ENCODE measurements around the gene FAM47E.

The FAM47E gene, protein sequence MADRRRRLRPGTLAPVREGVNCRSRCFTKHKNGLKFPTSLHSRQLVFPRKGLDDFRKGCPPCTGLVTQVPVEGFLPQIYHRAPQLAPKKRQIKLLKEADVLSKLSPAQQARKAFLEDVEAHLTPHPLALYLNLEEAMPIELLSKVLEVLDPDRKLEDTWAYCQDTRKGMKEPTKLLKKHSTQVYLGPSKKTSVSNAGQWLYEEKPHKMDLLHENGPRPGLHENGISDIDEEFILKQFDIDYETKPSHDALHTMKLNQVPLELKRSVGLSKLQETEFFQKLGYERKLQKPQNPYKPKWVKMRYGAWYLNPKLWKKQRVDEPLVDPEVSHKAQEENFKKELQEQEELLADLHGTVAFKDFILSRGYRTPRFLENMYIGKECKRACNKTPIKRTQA

DNA sequence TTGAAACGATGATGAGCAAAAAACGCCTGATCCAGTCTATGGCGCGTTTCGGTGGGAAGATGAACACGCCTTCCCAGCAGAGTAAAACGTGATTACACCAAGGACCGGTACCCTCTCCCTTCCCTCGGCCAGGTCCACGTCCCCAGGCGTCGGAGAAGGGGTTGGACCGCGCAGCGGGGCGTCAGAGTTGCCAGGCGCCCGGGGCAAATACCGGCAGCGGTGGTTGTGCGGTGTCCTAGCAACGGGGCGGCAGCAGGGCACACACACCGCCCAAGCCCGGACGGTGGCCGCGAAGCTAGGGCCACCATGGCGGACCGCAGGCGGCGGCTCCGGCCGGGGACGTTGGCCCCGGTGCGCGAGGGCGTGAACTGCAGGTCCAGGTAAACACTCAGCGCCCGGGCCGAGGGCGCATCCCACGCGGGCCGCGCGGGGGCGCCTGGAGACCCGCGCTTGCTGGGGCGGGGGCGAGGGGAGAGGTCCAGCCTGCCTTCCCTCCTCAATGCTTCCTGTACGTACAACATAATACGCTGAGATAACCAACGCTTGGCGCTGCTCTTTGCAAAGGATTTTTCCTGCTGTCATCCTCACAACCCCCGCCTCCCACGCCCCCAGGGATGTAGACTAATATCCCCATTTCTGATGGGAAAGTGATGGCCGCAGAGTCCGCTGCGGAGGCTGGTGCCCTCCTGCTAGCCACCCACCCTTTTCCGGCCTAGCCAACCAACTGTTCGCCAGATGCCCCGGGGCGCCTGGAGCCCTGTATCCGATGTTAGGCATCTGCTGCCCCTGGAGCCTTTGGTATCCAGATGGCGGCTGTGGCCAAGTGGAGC lies at the start of gene FAM47E:
FAM47E (plus strand) TSS at position 281 of the 830 bp plus-strand sequence; CDS start at position 307, 26 bp downstream.
- peak; percentile 6 for DNase-seq

DNA sequence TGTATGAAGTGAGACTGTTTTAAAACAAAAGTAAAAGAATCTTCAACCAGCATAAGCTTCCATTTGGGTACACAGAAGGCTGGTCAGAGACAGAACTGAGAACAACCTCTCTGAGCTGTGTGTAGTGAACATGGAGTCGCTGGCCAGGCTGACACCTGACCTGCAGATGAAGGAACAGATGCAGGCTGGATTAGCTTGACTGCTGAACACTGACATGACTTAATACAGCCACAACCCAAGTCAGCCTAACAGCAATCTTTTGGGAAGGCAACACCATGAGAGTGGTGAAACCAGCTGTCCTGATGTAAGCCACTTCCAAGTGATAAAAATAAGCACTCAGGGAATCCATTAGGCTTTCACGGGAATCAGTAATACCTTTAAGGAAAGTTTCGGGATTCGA lies 48.0 kb upstream of the FAM47E start:
- DNase-seq = no peak

DNA sequence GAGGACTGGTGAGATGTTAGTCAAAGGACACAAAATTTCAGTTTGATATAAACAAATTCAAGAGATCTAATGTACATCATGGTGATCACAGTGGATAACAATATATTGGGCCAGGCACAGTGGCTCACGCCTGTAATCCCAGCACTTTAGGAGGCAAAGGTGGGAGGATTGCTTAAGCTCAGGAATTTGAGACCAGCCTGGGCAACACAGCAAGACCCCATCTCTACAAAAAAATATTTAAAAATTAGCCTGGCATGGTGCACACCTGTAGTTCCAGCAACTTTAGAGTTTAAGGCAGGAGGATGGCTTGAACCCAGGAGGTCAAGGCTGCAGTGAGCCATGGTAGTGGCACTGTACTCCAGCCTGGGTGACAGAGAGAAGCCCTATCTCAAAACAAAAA lies 46.6 kb upstream of the FAM47E start:
- no peak for DNase-seq

DNA sequence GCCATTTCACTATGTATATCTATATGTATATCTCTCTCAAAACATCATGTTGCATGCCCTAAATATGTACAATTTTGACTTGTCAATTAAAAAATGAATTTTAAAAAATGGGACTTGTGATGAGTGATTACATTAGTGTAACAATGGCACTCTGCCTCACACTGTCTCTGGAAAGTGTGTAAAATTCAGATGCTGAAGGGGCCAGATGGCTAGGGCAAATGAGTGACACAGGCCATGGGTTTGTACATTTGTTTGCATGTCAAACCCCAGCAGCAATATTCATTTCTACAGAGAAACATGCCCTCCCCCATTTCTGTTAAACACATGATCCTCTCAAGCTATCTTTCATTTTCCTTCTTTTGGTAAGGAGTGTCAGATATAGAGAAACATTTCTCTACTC lies 46.0 kb upstream of the FAM47E start:
- no peak for DNase-seq

DNA sequence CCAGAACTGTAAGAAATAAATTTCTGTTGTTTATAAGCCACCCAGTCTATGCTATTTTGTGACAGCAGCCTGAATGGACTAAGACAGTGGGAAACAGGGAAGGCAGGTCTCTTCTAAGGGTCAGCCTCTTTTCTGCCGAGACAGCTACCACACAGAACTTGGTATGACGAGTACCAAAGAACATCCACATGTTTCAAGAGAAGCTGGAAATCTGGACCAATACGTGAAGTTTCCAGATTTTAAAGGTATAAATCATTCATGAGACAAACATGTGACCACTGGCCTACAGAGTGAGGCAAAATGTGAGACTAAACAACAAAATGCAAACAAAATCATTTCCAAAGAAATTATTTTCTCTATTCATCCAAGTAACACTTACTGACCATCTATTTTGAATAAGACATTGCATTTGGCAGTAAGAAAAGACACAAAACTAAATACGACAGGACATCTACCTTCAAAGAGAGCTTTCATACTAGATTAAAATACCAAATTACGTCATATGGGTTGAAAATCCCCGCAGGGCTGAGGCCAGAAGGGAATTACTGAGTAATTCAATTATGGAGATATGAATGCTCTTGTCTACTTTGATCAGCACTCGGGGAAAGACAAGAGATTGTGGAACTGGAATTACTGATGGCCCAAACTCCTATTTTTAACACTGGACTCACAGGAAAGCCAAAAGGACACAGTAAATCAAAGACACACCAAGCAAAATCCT lies 45.1 kb upstream of the FAM47E start:
- DNase-seq = no peak

DNA sequence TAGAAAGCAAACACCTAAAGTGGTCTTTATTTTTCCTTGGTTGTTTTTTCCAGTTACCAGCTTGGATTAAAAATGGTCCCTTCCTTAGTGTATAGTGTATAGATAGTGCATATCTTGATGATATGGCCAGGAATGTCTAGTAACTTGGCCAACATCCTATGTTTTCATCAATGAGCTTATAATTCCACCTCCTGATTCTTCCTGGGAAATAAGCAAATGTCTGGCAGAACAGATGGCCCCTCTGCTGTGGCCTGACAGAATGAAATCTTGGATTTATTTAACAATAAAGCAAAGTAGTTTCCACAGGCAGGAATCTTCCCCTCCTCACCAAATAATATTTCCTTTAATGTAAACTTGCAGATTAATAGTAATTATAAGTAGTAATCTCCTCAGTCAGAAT lies 44.0 kb upstream of the FAM47E start:
- no peak for DNase-seq

DNA sequence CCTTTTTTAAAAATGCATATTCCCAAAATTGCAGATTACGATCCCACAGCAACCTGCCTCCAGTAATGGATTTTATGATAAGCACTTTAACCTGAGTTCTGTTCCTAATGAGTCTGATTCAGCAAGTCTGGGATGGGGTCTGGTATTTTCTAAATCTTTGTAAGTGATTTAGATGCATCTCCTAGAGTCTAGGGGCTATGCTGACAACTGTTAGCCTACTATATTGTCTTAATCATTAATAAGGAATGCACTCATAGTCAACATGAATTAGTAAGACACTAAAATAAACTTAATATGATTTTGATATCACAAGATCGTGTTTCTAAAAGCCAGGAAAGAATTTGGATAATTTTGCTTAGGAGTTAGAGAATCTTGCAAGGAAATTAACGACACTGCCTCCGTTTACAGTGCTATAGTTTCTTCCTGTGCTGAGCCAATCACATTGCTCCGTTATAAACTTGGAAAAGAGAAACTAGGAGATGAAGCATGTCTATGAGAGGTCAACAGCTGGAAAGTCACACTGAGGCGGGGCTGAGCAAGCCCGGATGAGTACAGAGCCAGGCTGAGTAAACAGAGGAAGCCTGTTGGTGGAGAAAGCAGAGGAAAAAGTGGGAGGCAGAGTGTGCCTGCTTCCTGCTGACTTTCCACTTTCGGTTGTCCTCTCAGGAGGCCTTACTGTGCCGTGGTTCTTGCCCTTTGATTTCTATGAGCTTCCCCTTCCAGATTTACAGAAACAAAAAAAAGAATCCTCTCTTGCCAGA lies 43.3 kb upstream of the FAM47E start:
- DNase-seq = no peak

DNA sequence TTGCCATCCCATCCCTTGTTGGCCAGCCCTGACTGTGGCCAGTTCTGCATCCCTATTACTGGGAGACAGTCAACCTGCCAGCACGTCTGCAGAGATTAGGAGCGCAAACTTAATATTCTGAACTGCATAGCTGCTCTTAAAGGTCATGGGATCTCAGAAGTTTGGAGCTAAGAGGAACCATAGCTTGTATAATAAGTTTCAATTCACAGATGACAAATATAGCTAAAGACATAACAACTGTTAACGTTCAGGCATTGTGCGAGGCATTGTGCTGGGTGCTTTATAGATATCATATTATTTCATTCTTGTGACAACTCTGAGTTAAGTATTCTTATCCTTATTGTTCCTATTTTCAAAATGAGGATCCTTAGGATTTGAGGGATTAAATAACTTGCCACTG lies 41.6 kb upstream of the FAM47E start:
- DNase-seq = no peak

DNA sequence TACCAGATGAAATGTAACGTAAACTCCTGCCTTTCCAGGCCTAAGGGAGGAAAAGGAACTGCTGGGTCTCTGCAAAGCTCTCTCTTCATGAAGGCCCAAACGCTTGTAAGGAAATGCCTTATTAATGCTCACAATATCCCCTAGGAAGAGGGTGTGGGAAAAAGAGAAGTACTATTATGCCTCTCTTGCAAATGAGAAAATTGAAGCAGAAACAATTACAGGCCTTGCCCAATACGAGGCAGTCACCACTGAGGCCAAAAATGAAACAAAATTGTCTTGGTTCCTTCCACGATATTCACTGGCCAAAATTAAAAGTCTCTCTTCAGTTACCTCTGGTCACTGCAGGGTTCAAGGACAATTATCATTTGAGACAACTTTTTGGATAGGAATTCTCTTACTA lies 41.1 kb upstream of the FAM47E start:
- no peak for DNase-seq

DNA sequence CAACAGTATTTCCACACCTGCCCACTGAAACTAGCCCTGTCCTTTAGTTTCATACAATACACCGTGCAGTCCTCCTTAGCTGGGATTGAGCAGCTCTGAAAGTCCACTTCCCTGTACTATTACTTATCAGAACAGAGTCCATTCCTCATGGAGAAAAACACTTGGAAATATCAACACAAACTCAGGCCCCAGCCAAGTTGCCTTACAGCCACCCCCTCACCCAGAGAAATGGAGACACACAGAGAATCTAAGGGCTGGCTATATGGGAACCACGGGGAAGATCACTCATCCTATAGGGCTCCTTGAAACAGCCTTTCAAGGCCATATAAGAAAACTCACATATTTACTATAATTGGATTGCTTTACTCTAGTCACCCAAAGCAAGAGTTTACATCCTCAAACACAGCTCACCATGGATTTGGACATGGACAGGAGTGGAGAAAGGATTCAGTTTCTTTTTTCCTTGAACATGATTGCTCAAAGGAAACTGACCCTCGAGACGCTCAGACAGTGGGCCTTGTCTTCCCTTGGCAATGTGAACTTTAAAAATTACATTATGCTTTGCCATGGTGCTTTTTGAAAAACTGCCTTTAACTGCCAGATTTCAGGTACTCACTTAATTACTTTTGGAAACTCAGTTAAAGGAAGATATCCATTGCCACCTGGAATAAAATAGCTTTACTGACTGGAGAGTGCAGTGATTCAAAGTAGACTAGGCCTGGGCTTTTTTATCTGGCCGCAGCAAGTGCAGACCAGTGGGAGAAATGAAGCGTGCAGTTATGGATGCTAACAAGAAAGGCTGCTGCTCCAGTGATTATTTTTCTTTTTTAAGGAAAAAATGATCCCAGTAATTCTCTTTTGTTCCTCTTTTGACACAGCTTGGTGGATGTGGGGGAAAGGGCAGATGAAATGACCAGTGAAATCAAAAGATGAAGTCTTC lies 39.5 kb upstream of the FAM47E start:
- no peak for DNase-seq

DNA sequence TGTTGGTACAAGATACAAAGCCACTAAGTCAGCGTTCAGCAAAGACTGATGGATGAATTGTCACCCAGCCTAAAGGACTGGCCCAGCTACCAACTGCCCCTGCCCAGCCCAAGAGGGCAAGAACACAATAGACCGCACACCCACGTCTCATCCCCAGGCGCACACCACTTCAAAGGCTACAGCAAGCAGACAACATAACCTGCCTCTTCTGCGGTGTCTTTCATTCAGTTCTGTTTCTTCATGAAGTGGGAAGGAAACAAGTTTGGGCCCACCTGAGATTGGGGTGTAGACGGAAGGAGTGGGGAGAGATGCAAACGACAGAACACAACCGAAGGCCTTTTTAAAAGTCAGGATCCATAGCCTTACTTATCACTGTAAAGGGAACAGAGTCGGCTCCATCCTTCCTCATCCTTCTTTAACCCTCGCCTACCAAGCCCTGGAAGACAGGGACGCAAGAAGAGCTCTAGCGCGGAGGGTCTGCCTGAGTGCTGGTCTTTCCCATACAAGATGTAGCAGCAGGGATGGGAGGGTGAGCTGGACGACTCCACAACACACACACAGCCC lies 38.6 kb upstream of the FAM47E start:
- DNase-seq = peak; percentile 49

DNA sequence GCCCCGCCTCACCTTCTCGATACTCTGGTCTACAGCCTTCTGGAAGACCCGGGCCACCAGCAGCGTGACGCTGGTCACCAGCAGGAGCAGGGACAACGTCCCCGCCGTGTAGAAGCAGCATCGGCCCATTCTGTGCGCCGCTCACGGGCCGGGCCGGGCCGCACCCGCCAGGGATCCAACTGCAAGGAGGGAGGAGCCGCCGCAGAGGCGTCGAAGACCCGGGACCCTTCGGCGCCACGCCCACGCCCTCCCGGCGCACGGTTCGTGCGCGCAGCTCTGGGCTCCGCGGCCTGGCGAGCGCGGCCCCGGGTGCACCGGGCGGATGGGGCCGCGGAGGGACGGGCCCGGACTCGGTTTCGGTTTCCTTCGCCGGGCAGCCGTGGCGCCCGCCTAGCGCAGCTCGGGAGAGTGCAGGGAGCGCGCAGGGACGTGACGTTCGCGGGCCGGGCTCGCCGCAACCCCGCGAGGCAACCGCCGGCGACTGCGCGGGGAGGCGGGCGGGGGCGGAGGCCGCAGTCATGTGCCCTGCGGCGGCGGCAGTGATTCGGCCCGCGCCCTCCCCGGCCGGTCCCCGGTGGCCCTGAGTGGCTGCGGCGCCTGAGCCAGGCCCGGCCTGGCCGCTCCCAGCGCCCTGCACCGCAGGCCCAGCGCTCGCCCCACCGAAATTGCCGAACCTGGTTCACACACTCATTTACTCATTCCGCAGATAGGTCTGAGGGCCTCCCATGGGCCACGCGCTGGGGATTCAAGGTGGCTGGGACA lies 37.9 kb upstream of the FAM47E start, which contains the start of gene SCARB2:
SCARB2 (minus strand) TSS at position 410 of the 762 bp plus-strand sequence; CDS start at position 129, 281 bp downstream.
- peak; percentile 71 for DNase-seq

DNA sequence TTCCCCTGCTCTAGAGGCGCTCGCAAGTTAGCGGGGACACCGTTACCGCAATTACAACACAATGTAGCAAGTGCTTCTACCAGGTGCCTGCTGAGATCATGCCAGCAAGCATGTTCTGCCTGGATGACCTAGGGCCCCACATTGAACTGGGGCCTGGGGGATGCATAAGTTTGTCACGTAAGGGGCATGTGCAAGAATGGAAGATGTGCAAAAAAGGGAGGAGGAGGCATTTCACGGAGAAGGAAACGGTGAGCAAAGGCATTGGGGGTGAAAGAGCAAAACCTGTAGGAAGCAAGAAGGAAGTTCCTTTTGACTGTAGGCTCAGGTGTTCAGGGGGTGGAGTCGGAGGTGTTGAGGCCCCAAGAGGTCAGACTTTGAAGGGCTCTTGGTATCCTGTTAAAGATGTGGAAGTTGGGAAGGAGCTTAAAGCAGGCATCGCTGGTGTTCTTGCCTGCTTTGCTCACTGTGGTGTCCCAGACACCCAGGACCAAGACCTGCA lies 37.3 kb upstream of the FAM47E start:
- DNase-seq = no peak

DNA sequence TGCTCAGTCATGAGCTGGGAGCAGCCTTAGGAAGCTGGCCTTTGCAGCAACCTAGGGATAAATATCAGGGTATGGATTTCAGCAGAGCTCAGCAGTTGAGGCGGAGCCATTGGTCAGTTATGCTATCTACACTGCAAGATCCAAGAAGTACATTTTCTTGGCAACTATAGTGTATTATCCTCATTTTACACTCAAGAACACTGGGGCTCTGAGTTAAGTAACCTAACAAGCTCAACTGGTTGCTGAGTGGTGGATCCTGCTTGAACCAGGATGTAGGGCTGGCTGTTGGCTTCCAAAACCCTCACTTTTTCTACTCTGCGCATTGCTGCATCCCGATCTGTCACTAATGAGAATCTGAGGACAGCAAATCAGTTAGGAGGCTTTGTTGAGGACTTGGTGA lies 36.4 kb upstream of the FAM47E start:
- DNase-seq = no peak

DNA sequence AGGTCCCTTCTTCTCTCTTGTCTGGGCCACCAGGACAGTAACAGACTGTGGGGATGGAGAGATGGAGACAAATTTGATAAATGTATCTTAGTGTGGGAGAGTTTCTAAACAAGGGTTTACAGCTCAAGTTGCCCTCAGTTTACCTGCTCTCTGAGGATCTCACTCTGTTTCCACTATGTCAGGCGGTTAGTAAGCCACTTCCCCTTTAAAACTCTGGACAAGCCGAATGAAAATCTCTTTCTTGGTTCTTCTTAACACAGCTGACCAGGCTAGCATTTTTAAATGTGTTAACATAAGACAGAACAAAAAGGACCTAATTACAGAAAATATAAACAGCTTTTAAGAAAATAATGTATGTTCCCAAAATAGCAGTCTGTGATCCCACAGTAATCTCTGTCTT lies 35.0 kb upstream of the FAM47E start:
- DNase-seq = no peak

DNA sequence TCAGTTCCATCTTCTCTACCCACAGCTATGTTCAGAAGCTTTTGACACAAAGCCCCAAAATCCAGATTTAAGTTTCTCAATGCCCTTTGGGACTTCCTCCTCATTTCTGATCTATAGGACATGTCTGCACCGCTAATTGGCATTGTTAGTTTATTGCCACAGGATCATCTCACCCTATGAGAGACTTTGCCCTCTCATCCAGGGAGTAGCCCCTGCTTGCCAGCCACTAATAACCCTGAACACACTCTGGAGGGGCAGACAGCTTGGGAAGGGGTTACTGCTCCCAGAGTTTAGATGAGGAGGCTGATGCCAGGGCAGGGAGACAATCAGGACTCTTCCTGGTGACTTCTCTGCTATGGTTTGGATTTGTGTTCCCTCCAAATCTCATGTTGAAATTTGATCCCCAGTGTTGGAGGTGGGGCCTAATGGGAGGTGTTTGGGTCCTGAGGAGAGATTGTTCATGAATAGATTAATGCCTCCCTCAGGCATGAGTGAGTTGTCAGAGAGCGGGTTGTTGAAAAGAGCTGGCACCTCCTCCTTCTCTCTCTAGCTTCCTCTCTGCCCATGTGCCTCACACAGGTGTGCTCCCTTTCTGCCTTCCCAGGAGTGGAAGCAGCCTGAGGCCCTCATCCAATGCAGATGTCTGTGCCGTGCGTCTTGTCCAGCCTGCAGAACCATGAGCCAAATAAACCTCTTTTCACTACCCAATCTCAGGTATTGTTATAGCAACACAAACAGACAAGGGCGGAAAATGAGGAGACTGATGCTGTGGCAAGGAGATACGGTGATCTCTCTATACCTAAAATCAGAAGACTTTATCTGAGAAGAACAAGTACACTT lies 34.3 kb upstream of the FAM47E start:
- DNase-seq = no peak

DNA sequence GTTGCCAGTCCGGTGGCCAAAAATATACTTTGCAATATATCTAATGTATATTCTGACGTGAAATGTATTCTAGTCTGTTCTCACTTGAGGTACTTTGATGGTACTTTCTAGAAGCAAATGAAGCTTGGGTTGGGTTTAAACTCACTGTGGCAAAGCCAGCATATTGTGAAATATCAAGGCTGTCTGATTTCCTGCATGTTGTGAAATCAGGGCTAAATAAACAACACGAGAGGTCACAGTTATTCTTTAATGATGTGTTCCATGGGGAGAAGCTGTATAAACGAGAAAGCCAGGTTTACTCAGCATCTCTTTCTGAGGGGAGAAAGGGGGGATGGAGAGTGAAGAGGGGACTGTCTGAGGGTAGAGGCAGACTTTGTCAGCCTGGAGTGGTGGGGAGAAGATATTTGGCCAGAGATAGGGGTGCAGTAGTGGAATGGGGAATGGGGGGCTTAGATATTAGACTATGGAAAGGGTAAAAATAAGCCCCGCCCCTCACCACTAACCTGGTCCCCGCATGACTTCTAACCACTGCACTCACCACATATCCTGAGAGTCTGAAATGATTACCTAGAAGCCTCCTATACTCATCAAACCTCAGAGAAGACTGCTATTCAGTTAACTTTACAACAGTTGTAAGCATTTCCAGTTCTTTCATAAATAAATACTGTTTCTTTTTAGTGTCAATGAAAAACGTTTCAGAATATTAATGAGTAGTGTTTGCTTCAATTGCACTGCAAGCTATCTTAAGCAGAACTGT lies 32.0 kb upstream of the FAM47E start:
- no peak for DNase-seq

DNA sequence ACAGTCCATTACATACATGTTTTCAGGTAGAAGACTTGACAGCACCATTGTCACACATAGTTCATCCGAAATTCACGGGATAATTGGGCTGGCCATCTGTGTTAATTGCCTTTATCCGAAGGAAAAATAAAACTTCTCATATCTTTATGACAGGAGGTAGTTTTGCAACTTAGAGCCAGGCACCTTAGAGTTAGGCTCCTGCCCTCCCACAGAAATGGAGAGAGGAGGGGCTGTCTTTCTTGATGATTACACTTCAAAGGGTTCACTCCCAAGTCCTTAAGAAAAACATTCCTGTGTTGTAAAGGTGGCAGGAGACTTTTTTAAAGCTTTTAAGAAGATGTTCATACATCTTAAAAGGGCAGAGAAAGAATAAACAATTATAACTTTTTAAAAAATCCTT lies 27.4 kb upstream of the FAM47E start:
- no peak for DNase-seq

All from CD4-positive, alpha-beta T cell treated with Interleukin-4 for 4 hours (primary cell).